CD14-positive monocyte (primary cell): ENCODE data around the gene IFIT1. TPM values are rescaled to one million over a fixed set of nuclear protein-coding genes. Genes with fewer than 3 reads are reported as not detected.

ENCODE experiments used
- DNase-seq, 3 donors: peaks; one replicate each; pipeline ENCODE4 v3.0.0-alpha.2; 2011 to 2022
- H2AFZ ChIP-seq: 2 replicates; pipeline ENCODE4 v1.6.0; 2012; ENCODE audit warnings: mild to moderate bottlenecking, low read depth, low read length, inconsistent platforms; ENCODE audit not compliant: insufficient read depth, poor library complexity, severe bottlenecking
- H3K27ac ChIP-seq, 2 donors: 1 replicate in 1 of 2; 2 replicates in 1 of 2; pipeline ENCODE4 v1.5.1; 2012 to 2013; ENCODE audit warnings: low read length in 2 of 2, control low read depth in 1 of 2, inconsistent platforms in 1 of 2, low read depth in 1 of 2, mild to moderate bottlenecking in 1 of 2
- H3K27me3 ChIP-seq, 2 donors: one replicate each; pipeline versions ENCODE4 v1.6.0 to v1.6.1; 2011 to 2013; ENCODE audit warnings: low read length in 2 of 2; ENCODE audit not compliant: control insufficient read depth in 2 of 2, insufficient read depth in 2 of 2
- H3K36me3 ChIP-seq, 2 donors: replicated peaks in 1 of 2; 1 replicate in 1 of 2; 2 replicates in 1 of 2; pipeline versions ENCODE4 v1.5.1 to v1.6.1; 2012 to 2013; ENCODE audit warnings: low read length in 2 of 2, control low read depth in 1 of 2, inconsistent platforms in 1 of 2, mild to moderate bottlenecking in 1 of 2; ENCODE audit not compliant: insufficient read depth in 2 of 2, control insufficient read depth in 1 of 2
- H3K4me1 ChIP-seq, 2 donors: 1 replicate in 1 of 2; 2 replicates in 1 of 2; pipeline versions ENCODE4 v1.5.1 to v1.6.1; 2012 to 2013; ENCODE audit warnings: low read length in 2 of 2, control low read depth in 1 of 2, inconsistent platforms in 1 of 2, mild to moderate bottlenecking in 1 of 2, moderate library complexity in 1 of 2; ENCODE audit not compliant: insufficient read depth in 2 of 2, control insufficient read depth in 1 of 2
- H3K4me2 ChIP-seq: replicated peaks from 2 replicates; pipeline ENCODE3; 2012; ENCODE audit warnings: low read length, moderate library complexity, mild to moderate bottlenecking; ENCODE audit not compliant: poor library complexity, severe bottlenecking; ENCODE audit errors: extremely low read depth
- H3K4me3 ChIP-seq, 3 experiments: fragments of 200-600 bp in 1 of 3; sonication (generic) in 1 of 3; replicated peaks in 1 of 3; 1 replicate in 2 of 3; 2 replicates in 1 of 3; pipeline ENCODE4 v1.5.1; 2011 to 2013; ENCODE audit warnings: low read length in 3 of 3, mild to moderate bottlenecking in 3 of 3, control low read depth in 2 of 3, low read depth in 2 of 3, inconsistent platforms in 1 of 3, moderate library complexity in 1 of 3
- H3K79me2 ChIP-seq: 2 replicates; pipeline ENCODE4 v1.6.0; 2012; ENCODE audit warnings: mild to moderate bottlenecking, control low read depth, inconsistent platforms, low read length, moderate library complexity; ENCODE audit not compliant: insufficient read depth
- H3K9ac ChIP-seq: 2 replicates; pipeline ENCODE4 v1.6.0; 2017; ENCODE audit warnings: low read length, mild to moderate bottlenecking; ENCODE audit not compliant: insufficient read depth, poor library complexity, severe bottlenecking
- H3K9me3 ChIP-seq, 2 donors: replicated peaks in 1 of 2; 1 replicate in 1 of 2; 2 replicates in 1 of 2; pipeline versions ENCODE4 v1.5.1 to v1.6.1; 2012 to 2013; ENCODE audit warnings: low read length in 2 of 2, control low read depth in 1 of 2; ENCODE audit not compliant: control insufficient read depth in 1 of 2, insufficient read depth in 1 of 2
- H4K20me1 ChIP-seq: 2 replicates; pipeline ENCODE4 v1.6.0; 2012; ENCODE audit warnings: mild to moderate bottlenecking, low read length, control low read depth, moderate library complexity; ENCODE audit not compliant: insufficient read depth
- H3K27ac Mint-ChIP-seq, 7 donors: one replicate each; pipeline ENCODE4 v1.8.0; 2020; ENCODE audit warnings: mild to moderate bottlenecking in 7 of 7, mixed read lengths in 7 of 7, moderate library complexity in 6 of 7, inconsistent platforms in 2 of 7
- H3K27me3 Mint-ChIP-seq, 3 donors: one replicate each; pipeline ENCODE4 v1.8.0; 2021 to 2022; ENCODE audit warnings: low read depth in 3 of 3, mild to moderate bottlenecking in 3 of 3, mixed read lengths in 3 of 3, moderate library complexity in 3 of 3, inconsistent platforms in 1 of 3
- H3K36me3 Mint-ChIP-seq, 2 donors: one replicate each; pipeline ENCODE4 v1.8.0; 2020; ENCODE audit warnings: mixed read lengths in 2 of 2, inconsistent platforms in 1 of 2, mild to moderate bottlenecking in 1 of 2
- H3K4me1 Mint-ChIP-seq: one replicate; pipeline ENCODE4 v1.8.0; 2020; ENCODE audit warnings: mild to moderate bottlenecking, mixed read lengths
- H3K4me3 Mint-ChIP-seq, 2 donors: one replicate each; pipeline ENCODE4 v1.8.0; 2020; ENCODE audit warnings: mild to moderate bottlenecking in 2 of 2, mixed read lengths in 2 of 2, moderate library complexity in 1 of 2
- H3K9me3 Mint-ChIP-seq, 7 donors: one replicate each; pipeline ENCODE4 v1.8.0; 2020 to 2022; ENCODE audit warnings: mixed read lengths in 7 of 7, mild to moderate bottlenecking in 6 of 7, moderate library complexity in 6 of 7, inconsistent platforms in 2 of 7
- CTCF ChIP-seq: fragments of 200-600 bp; IDR thresholded peaks from one replicate; pipeline ENCODE4 v1.8.0; 2022; ENCODE audit warnings: antibody characterized with exemption, mild to moderate bottlenecking
- WGBS: methylation state at CpG from one replicate; pipeline ENCODE4 v1.1.5; 2013; ENCODE audit warnings: missing lambda C conversion rate; ENCODE audit not compliant: insufficient coverage; 5-methylcytosine and 5-hydroxymethylcytosine counted together
- intact Hi-C, 2 donors: fragments of 100-400 bp; cut with micrococcal nuclease; formaldehyde crosslinking; loops; one replicate each; pipeline versions ENCODE4 v1.15.0 to v1.15.1; 2023
- polyA plus RNA-seq, 3 donors: library from polyadenylated mRNA; depleted of rRNA in 1 of 3; unstranded in 2 of 3; stranded (reverse) in 1 of 3; fragments of 300-500 nt in 2 of 3; fragments of >200 nt in 1 of 3; fragmentation: Illumina TruSeq in 2 of 3; gene quantifications; 1 replicate in 2 of 3; 2 replicates in 1 of 3; pipeline ENCODE4 v1.2.3, GENCODE V29; 2012 to 2021

Gene IFIT1
- polyA plus RNA-seq, 3 donors, result 4.8 to 17.1 (median 12.1) TPM

- no peak overlapping the region for H3K27ac ChIP-seq
- no peak overlapping the region for H3K4me3 ChIP-seq
- H3K36me3 ChIP-seq, result no peaks in the 10 kb centered on the region
- H3K9ac ChIP-seq, result no peak overlapping the region
- no peaks in the 10 kb centered on the region for H3K79me2 ChIP-seq
- TF ChIP-seq CTCF, result peak; percentile 71
- H3K9me3 Mint-ChIP-seq, result peaks cover 0 to 2% (median 0%) of the 10 kb centered on the region in 7 donors
- peak in 1 of 3 donors; percentile 37 for DNase-seq
- H4K20me1 ChIP-seq, result no peaks in the 10 kb centered on the region
- H3K36me3 Mint-ChIP-seq, result no peaks in the 10 kb centered on the region
- intact Hi-C loops, result no loop called here
- peak overlapping the region in 1 of 7 donors; percentile 8 for H3K27ac Mint-ChIP-seq
- H3K4me3 Mint-ChIP-seq, result no peak overlapping the region
- H3K4me1 Mint-ChIP-seq, result peaks cover 30% of the 10 kb centered on the region
- H2AFZ ChIP-seq, result peak overlapping the region; percentile 23
- H3K4me2 ChIP-seq, result no peak overlapping the region
- H3K4me1 ChIP-seq, result peaks cover 17 to 19% of the 10 kb centered on the region in 2 donors
- peaks cover 0 to 2% (median 0%) of the 10 kb centered on the region in 3 donors for H3K27me3 Mint-ChIP-seq
- WGBS, result 50% methylated on average over 2 of the region's 5 CpGs
- no peaks in the 10 kb centered on the region for H3K27me3 ChIP-seq
- no peaks in the 10 kb centered on the region for H3K9me3 ChIP-seq
These were observed 23.0 kb upstream of the IFIT1 start for GRCh38 chr10:89369156-89370105.

- Mint-ChIP-seq H3K36me3 (no peaks in the 10 kb centered on the region), H3K4me3 (no peak overlapping the region), H3K27ac (no peak overlapping the region), H3K27me3 (peaks cover 0 to 2% (median 0%) of the 10 kb centered on the region in 3 donors), H3K9me3 (no peaks in the 10 kb centered on the region), H3K4me1 (peaks cover 29% of the 10 kb centered on the region)
- no peak overlapping the region for H3K4me2 ChIP-seq
- no peak overlapping the region for H3K27ac ChIP-seq
- H3K36me3 ChIP-seq, result no peaks in the 10 kb centered on the region
- no peak for TF ChIP-seq CTCF
- H3K4me1 ChIP-seq, result peaks cover 14 to 16% of the 10 kb centered on the region in 2 donors
- H3K9me3 ChIP-seq, result no peaks in the 10 kb centered on the region
- no peak for DNase-seq
- H3K9ac ChIP-seq, result no peak overlapping the region
- no peak overlapping the region for H3K4me3 ChIP-seq
- no peaks in the 10 kb centered on the region for H3K27me3 ChIP-seq
- no peaks in the 10 kb centered on the region for H4K20me1 ChIP-seq
- intact Hi-C loops, result no loop called here
- no peaks in the 10 kb centered on the region for H3K79me2 ChIP-seq
- no peak overlapping the region for H2AFZ ChIP-seq
These were observed 21.3 kb upstream of the IFIT1 start for GRCh38 chr10:89371079-89371478.
